ENCODE measurements around the gene KIDINS220. TPM values are rescaled to one million over a fixed set of nuclear protein-coding genes. Genes with fewer than 3 reads are reported as not detected.
"Not testable (repeated sequence)": the region's sequence is repeated elsewhere in the genome, so short reads cannot be mapped to it uniquely, and the experiment has no call there.

KIDINS220 gene
- total RNA-seq, 2 experiments from 2014 or later: 38.0 to 39.4 TPM

- no peak overlapping the region for H3K4me3 Mint-ChIP-seq
- H3K27ac Mint-ChIP-seq: no peak overlapping the region
- POLR2A ChIA-PET: no interaction called here
Measured at GRCh38 chr2:8737571-8738175, 99.7 kb downstream of the KIDINS220 start.

GRCh38 chr2:8732601-8733000, 104.8 kb downstream of the KIDINS220 start:
- H3K9me3 Mint-ChIP-seq: no peaks in the 10 kb centered on the region
- POLR2A ChIA-PET: no interaction called here
- H3K27ac Mint-ChIP-seq: no peak overlapping the region
- no peaks in the 10 kb centered on the region for H3K4me1 Mint-ChIP-seq
- ATAC-seq (ENCODE audit: low read depth): no peak
- no peaks in the 10 kb centered on the region for H3K27me3 Mint-ChIP-seq
- H3K36me3 Mint-ChIP-seq: peaks cover 13% of the 10 kb centered on the region
- no peak overlapping the region for H3K4me3 Mint-ChIP-seq
- no peak for DNase-seq

More at GRCh38 chr2:8737571-8738175, 99.7 kb downstream of the KIDINS220 start:
- Mint-ChIP-seq H3K9me3 (no peaks in the 10 kb centered on the region), H3K4me1 (no peaks in the 10 kb centered on the region), H3K27me3 (no peaks in the 10 kb centered on the region), H3K36me3 (peaks cover 6% of the 10 kb centered on the region)
- no peak for ATAC-seq (ENCODE audit: low read depth)
- no peak for DNase-seq

- Mint-ChIP-seq H3K9me3 (no peaks in the 10 kb centered on the region), H3K4me1 (no peaks in the 10 kb centered on the region), H3K27me3 (no peaks in the 10 kb centered on the region), H3K27ac (no peak overlapping the region), H3K36me3 (peaks cover 13% of the 10 kb centered on the region), H3K4me3 (no peak overlapping the region)
- no peak for DNase-seq
- ATAC-seq (ENCODE audit: low read depth): no peak
- POLR2A ChIA-PET: no interaction called here
Measured at GRCh38 chr2:8729939-8730338, 107.5 kb downstream of the KIDINS220 start.

GRCh38 chr2:8729101-8729500, 108.3 kb downstream of the KIDINS220 start:
- POLR2A ChIA-PET, H3K27ac Mint-ChIP-seq: not testable (repeated sequence)
- peaks cover 13% of the 10 kb centered on the region for H3K36me3 Mint-ChIP-seq

GRCh38 chr2:8728305-8729015, 109.0 kb downstream of the KIDINS220 start:
- no peaks in the 10 kb centered on the region for H3K4me1 Mint-ChIP-seq
- no peak overlapping the region for H3K4me3 Mint-ChIP-seq
- H3K27me3 Mint-ChIP-seq: no peaks in the 10 kb centered on the region
- H3K9me3 Mint-ChIP-seq: no peaks in the 10 kb centered on the region
- DNase-seq (no peak), ATAC-seq (ENCODE audit: low read depth) (no peak)
- peaks cover 13% of the 10 kb centered on the region for H3K36me3 Mint-ChIP-seq
- no peak overlapping the region for H3K27ac Mint-ChIP-seq
- POLR2A ChIA-PET: interaction anchor here (0.5 kb wide), 1 partner anchor 274 kb away, joined by 4 read pairs; no protein-coding TSS in a partner anchor

More at GRCh38 chr2:8729101-8729500, 108.3 kb downstream of the KIDINS220 start:
- not testable (repeated sequence) for H3K27me3 Mint-ChIP-seq; DNase-seq; ATAC-seq (ENCODE audit: low read depth); H3K4me1 Mint-ChIP-seq; H3K9me3 Mint-ChIP-seq; H3K4me3 Mint-ChIP-seq

- POLR2A ChIA-PET: no interaction called here
- ATAC-seq (ENCODE audit: low read depth) (no peak), DNase-seq (no peak)
- no peaks in the 10 kb centered on the region for H3K27me3 Mint-ChIP-seq
- no peak overlapping the region for H3K4me3 Mint-ChIP-seq
- no peaks in the 10 kb centered on the region for H3K9me3 Mint-ChIP-seq
- no peaks in the 10 kb centered on the region for H3K4me1 Mint-ChIP-seq
- H3K36me3 Mint-ChIP-seq: no peaks in the 10 kb centered on the region
- H3K27ac Mint-ChIP-seq: no peak overlapping the region
Measured at GRCh38 chr2:8725838-8726237, 111.6 kb downstream of the KIDINS220 start.

GRCh38 chr2:8722986-8723385, 114.4 kb downstream of the KIDINS220 start:
- Mint-ChIP-seq H3K27ac (no peak overlapping the region), H3K4me3 (no peak overlapping the region), H3K27me3 (peaks cover 3% of the 10 kb centered on the region), H3K36me3 (no peaks in the 10 kb centered on the region), H3K9me3 (no peaks in the 10 kb centered on the region), H3K4me1 (no peaks in the 10 kb centered on the region)
- POLR2A ChIA-PET: no interaction called here
- no peak for DNase-seq
- no peak for ATAC-seq (ENCODE audit: low read depth)

GRCh38 chr2:8721410-8721809, 116.0 kb downstream of the KIDINS220 start:
- DNase-seq (no peak), ATAC-seq (ENCODE audit: low read depth) (no peak)
- Mint-ChIP-seq H3K9me3 (peaks cover 7% of the 10 kb centered on the region), H3K36me3 (no peaks in the 10 kb centered on the region), H3K4me1 (no peaks in the 10 kb centered on the region), H3K4me3 (no peak overlapping the region), H3K27me3 (peaks cover 8% of the 10 kb centered on the region), H3K27ac (no peak overlapping the region)
- POLR2A ChIA-PET: no interaction called here

GRCh38 chr2:8720741-8721140, 116.7 kb downstream of the KIDINS220 start:
- no peak overlapping the region for H3K4me3 Mint-ChIP-seq
- DNase-seq: no peak
- H3K9me3 Mint-ChIP-seq: peaks cover 12% of the 10 kb centered on the region
- H3K27me3 Mint-ChIP-seq: peaks cover 8% of the 10 kb centered on the region
- POLR2A ChIA-PET: no interaction called here
- H3K36me3 Mint-ChIP-seq: peaks cover 2% of the 10 kb centered on the region
- H3K27ac Mint-ChIP-seq: no peak overlapping the region
- H3K4me1 Mint-ChIP-seq: no peaks in the 10 kb centered on the region
- no peak for ATAC-seq (ENCODE audit: low read depth)

- POLR2A ChIA-PET: no interaction called here
- ATAC-seq (ENCODE audit: low read depth) (no peak), DNase-seq (no peak)
- Mint-ChIP-seq H3K36me3 (peaks cover 3% of the 10 kb centered on the region), H3K4me3 (no peak overlapping the region), H3K4me1 (no peaks in the 10 kb centered on the region), H3K27ac (no peak overlapping the region), H3K9me3 (peaks cover 17% of the 10 kb centered on the region), H3K27me3 (peaks cover 8% of the 10 kb centered on the region)
Measured at GRCh38 chr2:8719528-8719927, 117.9 kb downstream of the KIDINS220 start.

- H3K36me3 Mint-ChIP-seq: peaks cover 3% of the 10 kb centered on the region
- ATAC-seq (ENCODE audit: low read depth): no peak
Measured at GRCh38 chr2:8714971-8715370, 122.4 kb downstream of the KIDINS220 start.

GRCh38 chr2:8714283-8714682, 123.1 kb downstream of the KIDINS220 start:
- ATAC-seq (ENCODE audit: low read depth) (no peak), DNase-seq (no peak)
- Mint-ChIP-seq H3K27me3 (peaks cover 9% of the 10 kb centered on the region), H3K36me3 (peaks cover 3% of the 10 kb centered on the region), H3K4me3 (no peak overlapping the region), H3K27ac (no peak overlapping the region), H3K9me3 (peaks cover 17% of the 10 kb centered on the region), H3K4me1 (no peaks in the 10 kb centered on the region)
- POLR2A ChIA-PET: no interaction called here

More at GRCh38 chr2:8714971-8715370, 122.4 kb downstream of the KIDINS220 start:
- H3K4me3 Mint-ChIP-seq: no peak overlapping the region
- DNase-seq: no peak
- no peak overlapping the region for H3K27ac Mint-ChIP-seq
- POLR2A ChIA-PET: no interaction called here
- no peaks in the 10 kb centered on the region for H3K4me1 Mint-ChIP-seq
- H3K9me3 Mint-ChIP-seq: peaks cover 17% of the 10 kb centered on the region
- peaks cover 8% of the 10 kb centered on the region for H3K27me3 Mint-ChIP-seq

- Mint-ChIP-seq H3K36me3 (peaks cover 3% of the 10 kb centered on the region), H3K4me1 (peaks cover 3% of the 10 kb centered on the region), H3K27ac (no peak overlapping the region), H3K27me3 (peaks cover 5% of the 10 kb centered on the region), H3K4me3 (no peak overlapping the region), H3K9me3 (peaks cover 8% of the 10 kb centered on the region)
- ATAC-seq (ENCODE audit: low read depth) (no peak), DNase-seq (no peak)
- POLR2A ChIA-PET: no interaction called here
Measured at GRCh38 chr2:8710951-8711350, 126.5 kb downstream of the KIDINS220 start.

- no peak for ATAC-seq (ENCODE audit: low read depth)
- peaks cover 3% of the 10 kb centered on the region for H3K4me1 Mint-ChIP-seq
- no peak for DNase-seq
- peaks cover 5% of the 10 kb centered on the region for H3K27me3 Mint-ChIP-seq
- POLR2A ChIA-PET: no interaction called here
- H3K9me3 Mint-ChIP-seq: peaks cover 2% of the 10 kb centered on the region
- no peak overlapping the region for H3K27ac Mint-ChIP-seq
- no peaks in the 10 kb centered on the region for H3K36me3 Mint-ChIP-seq
- H3K4me3 Mint-ChIP-seq: no peak overlapping the region
Measured at GRCh38 chr2:8709611-8710010, 127.8 kb downstream of the KIDINS220 start.

Data from activated naive CD8-positive, alpha-beta T cell treated with anti-CD3 and anti-CD28 coated beads, Interleukin-2, amount 10 ng/mL, durations not matched to agents 7 days and 5 days (primary cell).